ENCODE data around the gene DIAPH2.

DNA sequence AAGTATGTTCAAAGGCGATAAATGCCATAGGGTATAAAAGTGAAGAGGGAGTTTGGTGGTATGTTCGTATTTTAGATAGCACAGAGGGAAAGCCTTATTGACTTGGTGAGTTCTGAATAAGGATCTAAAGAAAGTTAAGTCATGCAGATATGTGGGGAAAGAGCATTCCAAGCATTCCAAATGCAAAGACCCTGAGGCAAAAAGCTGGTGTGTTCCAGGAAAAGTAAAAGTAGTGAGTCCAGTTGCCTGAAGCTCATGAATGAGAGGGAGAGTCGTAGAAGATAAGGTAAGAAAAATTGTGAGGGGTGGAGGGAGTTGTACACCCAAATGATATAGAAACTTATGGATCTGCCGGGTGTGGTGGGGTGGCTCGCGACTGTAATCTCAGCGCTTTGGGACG, 625.7 kb downstream of the DIAPH2 start:
- TF ChIP-seq POLR2A (IDR thresholded peaks at IDR 0.05; ENCODE audit: low read depth, low read length) (no peak), POLR2AphosphoS5 (IDR thresholded peaks at IDR 0.05; ENCODE audit: low read depth, low read length) (no peak)

Measured in GM12892 (cell line).